HCT116 (cell line): Measurements from ENCODE around the gene OST4.

Experiments
- EZH2 ChIP-seq: fragments of 200-600 bp; sonication (generic); IDR thresholded peaks from 2 replicates; pipeline ENCODE4 v1.6.1; 2017; ENCODE audit warnings: antibody characterized with exemption, mixed run types
- EZH2phosphoT487 ChIP-seq: fragments of 200-600 bp; IDR thresholded peaks from 2 replicates; pipeline ENCODE4 v1.6.1; 2018; ENCODE audit warnings: antibody characterized with exemption, borderline replicate concordance
- JUND ChIP-seq: IDR thresholded peaks from 2 replicates; pipeline ENCODE4 v1.6.1; 2012
- POLR2A ChIP-seq: IDR thresholded peaks from 2 replicates; pipeline ENCODE4 v1.7.0; 2011; ENCODE audit warnings: borderline replicate concordance; ENCODE audit not compliant: insufficient read depth, insufficient read length; ENCODE audit errors: extremely low read depth
- RAD21 ChIP-seq: IDR thresholded peaks from 2 replicates; pipeline ENCODE4 v1.6.1; 2012; ENCODE audit warnings: low read depth, mild to moderate bottlenecking
- SP1 ChIP-seq: IDR thresholded peaks from 2 replicates; pipeline ENCODE4 v1.6.1; 2012; ENCODE audit warnings: low read depth
- SRF ChIP-seq: IDR thresholded peaks from 2 replicates; pipeline ENCODE4 v1.6.1; 2012; ENCODE audit warnings: low read depth
- TCF7L2 ChIP-seq: IDR thresholded peaks from 2 replicates; pipeline ENCODE4 v1.7.0; 2011; ENCODE audit warnings: borderline replicate concordance, inconsistent platforms; ENCODE audit not compliant: insufficient read depth, insufficient read length; ENCODE audit errors: extremely low read depth
- YY1 ChIP-seq: IDR thresholded peaks from 2 replicates; pipeline ENCODE4 v1.6.1; 2011; ENCODE audit warnings: low read length, low read depth, moderate library complexity, mild to moderate bottlenecking; ENCODE audit not compliant: insufficient replicate concordance; ENCODE audit errors: extremely low read depth
- TF ChIP-seq, protein P1 (sequence below), 3 experiments: fragments of 200-600 bp in 1 of 3; sonication (generic) in 1 of 3; IDR thresholded peaks in 2 of 3; conservative IDR thresholded peaks in 1 of 3; 2 replicates each; pipeline ENCODE4 v1.5.1; 2012 to 2017; ENCODE audit warnings: low read depth in 2 of 3, low read length in 2 of 3, antibody characterized with exemption in 1 of 3, borderline replicate concordance in 1 of 3, control low read depth in 1 of 3, mild to moderate bottlenecking in 1 of 3, mixed read lengths in 1 of 3, mixed run types in 1 of 3, moderate library complexity in 1 of 3; ENCODE audit not compliant: insufficient read depth in 1 of 3

- TF ChIP-seq JUND (no peak), EZH2 (no peak), RAD21 (no peak), TCF7L2 (no peak), SRF (no peak), YY1 (no peak), POLR2A (no peak), EZH2phosphoT487 (no peak), SP1 (no peak)
- TF ChIP-seq, protein P1, sequence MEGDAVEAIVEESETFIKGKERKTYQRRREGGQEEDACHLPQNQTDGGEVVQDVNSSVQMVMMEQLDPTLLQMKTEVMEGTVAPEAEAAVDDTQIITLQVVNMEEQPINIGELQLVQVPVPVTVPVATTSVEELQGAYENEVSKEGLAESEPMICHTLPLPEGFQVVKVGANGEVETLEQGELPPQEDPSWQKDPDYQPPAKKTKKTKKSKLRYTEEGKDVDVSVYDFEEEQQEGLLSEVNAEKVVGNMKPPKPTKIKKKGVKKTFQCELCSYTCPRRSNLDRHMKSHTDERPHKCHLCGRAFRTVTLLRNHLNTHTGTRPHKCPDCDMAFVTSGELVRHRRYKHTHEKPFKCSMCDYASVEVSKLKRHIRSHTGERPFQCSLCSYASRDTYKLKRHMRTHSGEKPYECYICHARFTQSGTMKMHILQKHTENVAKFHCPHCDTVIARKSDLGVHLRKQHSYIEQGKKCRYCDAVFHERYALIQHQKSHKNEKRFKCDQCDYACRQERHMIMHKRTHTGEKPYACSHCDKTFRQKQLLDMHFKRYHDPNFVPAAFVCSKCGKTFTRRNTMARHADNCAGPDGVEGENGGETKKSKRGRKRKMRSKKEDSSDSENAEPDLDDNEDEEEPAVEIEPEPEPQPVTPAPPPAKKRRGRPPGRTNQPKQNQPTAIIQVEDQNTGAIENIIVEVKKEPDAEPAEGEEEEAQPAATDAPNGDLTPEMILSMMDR (IDR thresholded peaks at IDR 0.05 in 2 of 3, conservative IDR thresholded peaks at IDR 0.05 in 1 of 3; ENCODE audit: borderline replicate concordance in 1 of 3, insufficient read depth in 1 of 3, low read depth in 2 of 3, low read length in 2 of 3) = no peak
Measured at GRCh38 chr2:27057184-27057583, 14.3 kb downstream of the OST4 start.
